BLaER1 (cell line): ENCODE data around the gene KIF18B.

ENCODE experiments used
- H3K27ac ChIP-seq: shearing (Covaris generic); formaldehyde crosslinking; 2 replicates; pipeline ENCODE4 v1.8.1; 2022
- H3K27me3 ChIP-seq: shearing (Covaris generic); formaldehyde crosslinking; 2 replicates; pipeline ENCODE4 v1.8.1; 2022
- H3K36me3 ChIP-seq: shearing (Covaris generic); formaldehyde crosslinking; 2 replicates; pipeline ENCODE4 v1.8.1; 2022
- H3K4me1 ChIP-seq: shearing (Covaris generic); formaldehyde crosslinking; 2 replicates; pipeline ENCODE4 v1.8.1; 2022
- H3K4me2 ChIP-seq: shearing (Covaris generic); formaldehyde crosslinking; 2 replicates; pipeline ENCODE4 v1.8.1; 2022
- H3K4me3 ChIP-seq: shearing (Covaris generic); formaldehyde crosslinking; 2 replicates; pipeline ENCODE4 v1.8.1; 2022
- H3K9ac ChIP-seq: shearing (Covaris generic); formaldehyde crosslinking; 2 replicates; pipeline ENCODE4 v1.8.1; 2022
- H3K9me3 ChIP-seq: shearing (Covaris generic); formaldehyde crosslinking; 2 replicates; pipeline ENCODE4 v1.8.1; 2022
- H4K20me1 ChIP-seq: shearing (Covaris generic); formaldehyde crosslinking; 2 replicates; pipeline ENCODE4 v1.8.1; 2022
- Cebpa-rat ChIP-seq: shearing (Covaris generic); IDR thresholded peaks from 2 replicates; pipeline ENCODE4 v1.8.1; 2022

KIF18B gene

DNA sequence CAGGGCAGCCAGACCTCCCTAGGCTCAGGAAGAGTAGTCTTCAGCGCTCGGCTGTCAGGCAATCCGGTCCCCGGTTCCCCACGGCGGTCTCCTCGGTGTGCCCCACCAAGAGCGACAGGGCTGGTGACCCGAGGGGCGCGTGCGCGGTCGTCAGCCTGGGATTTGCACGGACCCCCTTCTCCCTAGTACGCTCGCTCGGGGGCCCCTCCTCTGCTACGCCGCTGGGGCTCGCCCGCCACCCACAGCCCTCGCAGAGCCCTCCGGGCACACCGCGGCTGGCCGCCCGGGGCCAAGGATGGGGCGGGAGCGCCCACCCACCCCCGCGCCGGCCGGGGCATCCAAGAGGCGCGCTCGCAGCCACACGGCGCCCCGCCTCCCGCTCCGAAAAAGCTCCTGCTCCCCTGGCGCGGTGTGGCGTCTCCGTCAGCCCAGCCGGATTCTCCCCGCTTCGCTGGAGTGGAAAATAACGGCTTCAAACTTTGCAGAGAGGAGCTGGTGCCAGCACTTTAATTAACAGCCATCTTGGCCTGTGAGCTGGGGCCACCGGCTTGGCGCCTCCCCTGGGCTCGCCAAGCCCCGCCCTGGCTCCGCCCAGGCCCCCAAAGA lies 22.7 kb upstream of the KIF18B start:
- TF ChIP-seq Cebpa-rat = no peak
- Histone ChIP-seq H3K4me3 (peak overlapping the region; percentile 72), H3K9ac (peak overlapping the region; percentile 77), H4K20me1 (peaks cover 23% of the 10 kb centered on the region), H3K9me3 (no peaks in the 10 kb centered on the region), H3K27me3 (peaks cover 47% of the 10 kb centered on the region), H3K27ac (peak overlapping the region; percentile 84), H3K36me3 (no peaks in the 10 kb centered on the region), H3K4me1 (peaks cover 72% of the 10 kb centered on the region), H3K4me2 (peak overlapping the region; percentile 94)

DNA sequence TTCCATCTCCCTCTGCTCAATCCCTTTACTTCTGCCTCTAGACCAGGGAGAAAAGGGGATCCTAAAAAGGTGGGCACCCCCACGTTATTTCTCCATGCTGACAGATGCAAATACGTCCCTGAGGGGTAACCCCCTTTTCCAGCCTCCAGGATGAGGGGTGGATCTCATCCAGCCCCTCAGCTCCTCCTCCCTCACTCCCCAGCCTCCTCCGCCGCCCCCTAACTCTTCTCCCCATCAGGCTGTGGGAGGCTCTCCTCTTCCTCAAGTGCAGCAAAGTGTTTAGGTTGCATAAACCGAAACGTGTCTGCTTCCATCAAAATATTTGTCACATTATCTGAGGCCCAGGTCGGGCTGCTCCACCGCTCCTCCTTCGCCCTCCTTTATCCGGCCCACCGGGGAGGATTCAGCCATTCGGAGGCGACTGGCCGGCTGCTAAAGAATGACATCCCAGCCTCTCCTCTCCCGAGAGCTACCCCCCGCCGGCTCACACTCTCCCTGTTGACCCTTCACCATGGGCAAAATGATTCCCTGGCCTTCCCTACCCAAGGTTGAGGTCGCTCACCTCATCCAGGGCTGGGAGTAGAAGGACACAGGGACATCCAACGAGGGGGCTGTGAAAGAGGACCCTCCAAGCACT lies 21.7 kb upstream of the KIF18B start:
- H3K4me1 ChIP-seq = peaks cover 74% of the 10 kb centered on the region
- peak overlapping the region; percentile 74 for H3K9ac ChIP-seq

DNA sequence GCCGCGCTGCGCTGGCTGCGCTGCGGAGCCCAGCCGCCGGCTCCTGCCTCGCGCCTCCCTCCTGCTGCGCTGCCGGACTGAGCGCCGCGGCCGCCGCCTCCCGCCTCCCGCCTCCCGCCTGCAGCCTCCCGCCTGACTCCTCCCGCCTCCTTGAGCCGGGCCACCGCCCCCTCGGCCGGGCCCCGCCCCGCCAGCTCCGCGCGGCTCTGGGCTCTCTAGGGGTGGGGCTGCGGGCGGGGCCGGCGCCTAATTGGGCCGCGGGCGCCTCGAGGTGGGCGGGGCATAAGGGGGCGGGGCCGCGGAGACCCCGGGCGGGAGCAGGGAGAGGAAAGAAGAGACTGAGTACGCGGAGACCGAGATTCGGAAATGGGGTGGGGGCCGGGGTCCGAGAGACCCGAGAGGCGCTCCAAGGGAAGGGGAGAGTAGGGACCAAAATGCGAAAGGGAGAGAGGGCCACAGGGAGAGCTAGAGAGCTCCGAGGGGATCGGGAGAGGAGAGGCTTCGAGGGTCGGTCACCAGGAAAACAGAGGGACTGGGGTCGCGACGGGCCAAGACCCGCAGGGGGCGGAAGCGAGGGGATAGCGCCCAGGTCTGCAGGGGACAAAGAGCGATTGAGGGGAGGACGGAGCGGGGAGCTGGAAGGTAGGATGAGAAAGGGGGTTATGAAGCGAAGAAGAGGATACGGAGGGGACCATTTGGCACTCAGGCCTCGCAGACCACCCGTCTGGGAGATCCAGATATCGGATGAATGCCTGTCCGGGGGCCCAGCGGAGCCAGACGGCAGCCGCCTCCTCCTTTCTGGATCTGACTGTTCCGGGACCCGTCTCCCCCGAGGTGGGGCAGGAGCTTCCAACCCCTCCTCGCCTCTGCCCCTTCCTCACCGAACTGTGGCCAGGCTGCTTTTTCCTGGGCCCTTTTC lies 20.9 kb upstream of the KIF18B start, which contains the start of gene C1QL1:
Gene C1QL1, minus strand, starts transcription at position 79 of the 919 bp plus-strand sequence. CDS start 255 bp downstream, outside the sequence.
- no peak for TF ChIP-seq Cebpa-rat
- H3K36me3 ChIP-seq = no peaks in the 10 kb centered on the region
- H3K4me2 ChIP-seq = peak within 1 kb of the TSS; percentile 94
- H3K27ac ChIP-seq = peak within 1 kb of the TSS; percentile 12; the same call in 1 of the 2 replicates
- H3K9me3 ChIP-seq = no peaks in the 10 kb centered on the region
- H3K27me3 ChIP-seq = peaks cover 63% of the 10 kb centered on the region
- peaks cover 23% of the 10 kb centered on the region for H4K20me1 ChIP-seq
- peak within 1 kb of the TSS; percentile 72 for H3K4me3 ChIP-seq
- H3K4me1 ChIP-seq = peaks cover 73% of the 10 kb centered on the region
- H3K9ac ChIP-seq = peak within 1 kb of the TSS; percentile 74

More for the DNA sequence above, 21.7 kb upstream of the KIF18B start:
- H3K27ac ChIP-seq = peak overlapping the region; percentile 12; the same call in 1 of the 2 replicates
- peak overlapping the region; percentile 72 for H3K4me3 ChIP-seq
- peaks cover 56% of the 10 kb centered on the region for H3K27me3 ChIP-seq
- peaks cover 23% of the 10 kb centered on the region for H4K20me1 ChIP-seq
- H3K36me3 ChIP-seq = no peaks in the 10 kb centered on the region
- H3K4me2 ChIP-seq = peak overlapping the region; percentile 94
- no peaks in the 10 kb centered on the region for H3K9me3 ChIP-seq
- TF ChIP-seq Cebpa-rat = no peak

- H3K36me3 ChIP-seq = no peaks in the 10 kb centered on the region
- peaks cover 67% of the 10 kb centered on the region for H3K4me1 ChIP-seq
- H3K27me3 ChIP-seq = peaks cover 67% of the 10 kb centered on the region
- no peak overlapping the region for H3K27ac ChIP-seq
- peak overlapping the region; percentile 72 for H3K4me3 ChIP-seq
- peaks cover 23% of the 10 kb centered on the region for H4K20me1 ChIP-seq
- TF ChIP-seq Cebpa-rat = no peak
- peak overlapping the region; percentile 28; the same call in 1 of the 2 replicates for H3K9ac ChIP-seq
- no peaks in the 10 kb centered on the region for H3K9me3 ChIP-seq
- H3K4me2 ChIP-seq = peak overlapping the region; percentile 94
Observed at GRCh38 chr17:44967907-44968224, 20.3 kb upstream of the KIF18B start.

DNA sequence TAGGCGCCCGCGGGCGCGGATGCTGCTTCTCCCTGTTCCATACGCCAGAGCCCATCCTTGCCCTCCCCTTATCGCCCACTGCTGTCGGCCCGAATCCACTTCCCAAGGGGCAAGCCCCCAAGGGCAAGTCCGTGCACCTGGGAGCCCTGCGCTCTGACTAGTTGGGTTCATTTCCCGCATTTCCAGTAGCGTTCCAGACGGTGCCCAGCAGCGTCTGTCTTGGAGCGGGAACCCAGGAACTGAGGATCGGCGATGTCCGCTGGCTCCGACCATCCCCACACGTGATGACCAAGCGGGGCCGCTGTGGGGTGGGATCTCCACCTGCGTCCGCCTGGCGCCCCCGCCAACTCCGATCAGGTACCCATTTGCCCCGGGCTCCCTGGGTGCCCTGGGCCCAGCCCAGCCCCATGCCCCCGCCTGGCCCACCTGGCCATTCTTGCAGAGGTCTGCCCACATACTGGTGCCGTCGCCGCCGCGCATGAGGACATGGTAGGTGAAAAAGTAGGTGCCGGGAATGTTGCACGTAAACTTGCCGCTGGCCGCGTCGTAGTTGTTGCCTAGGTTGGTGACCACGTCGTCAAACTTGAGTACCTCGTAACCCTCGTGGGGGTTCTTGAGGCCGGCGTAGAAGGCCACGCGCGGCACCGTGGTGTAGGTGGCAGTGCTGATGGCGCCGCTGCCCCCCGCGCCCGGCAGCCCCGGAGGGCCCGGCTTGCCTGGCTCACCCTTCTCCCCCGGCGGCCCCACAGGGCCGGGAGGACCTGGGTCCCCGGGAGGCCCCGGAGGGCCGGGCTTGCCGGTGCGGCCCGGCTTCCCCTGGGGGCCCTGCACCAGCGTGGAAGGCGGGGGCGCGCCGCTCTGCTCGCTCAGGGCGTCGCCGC lies 19.7 kb upstream of the KIF18B start:
- peak overlapping the region; percentile 94 for H3K4me2 ChIP-seq
- H3K4me3 ChIP-seq = peak overlapping the region; percentile 72
- peaks cover 61% of the 10 kb centered on the region for H3K4me1 ChIP-seq
- H4K20me1 ChIP-seq = peaks cover 23% of the 10 kb centered on the region
- no peak for TF ChIP-seq Cebpa-rat
- no peaks in the 10 kb centered on the region for H3K9me3 ChIP-seq
- no peak overlapping the region for H3K27ac ChIP-seq
- H3K9ac ChIP-seq = peak overlapping the region; percentile 28; the same call in 1 of the 2 replicates
- H3K27me3 ChIP-seq = peaks cover 70% of the 10 kb centered on the region
- H3K36me3 ChIP-seq = no peaks in the 10 kb centered on the region

DNA sequence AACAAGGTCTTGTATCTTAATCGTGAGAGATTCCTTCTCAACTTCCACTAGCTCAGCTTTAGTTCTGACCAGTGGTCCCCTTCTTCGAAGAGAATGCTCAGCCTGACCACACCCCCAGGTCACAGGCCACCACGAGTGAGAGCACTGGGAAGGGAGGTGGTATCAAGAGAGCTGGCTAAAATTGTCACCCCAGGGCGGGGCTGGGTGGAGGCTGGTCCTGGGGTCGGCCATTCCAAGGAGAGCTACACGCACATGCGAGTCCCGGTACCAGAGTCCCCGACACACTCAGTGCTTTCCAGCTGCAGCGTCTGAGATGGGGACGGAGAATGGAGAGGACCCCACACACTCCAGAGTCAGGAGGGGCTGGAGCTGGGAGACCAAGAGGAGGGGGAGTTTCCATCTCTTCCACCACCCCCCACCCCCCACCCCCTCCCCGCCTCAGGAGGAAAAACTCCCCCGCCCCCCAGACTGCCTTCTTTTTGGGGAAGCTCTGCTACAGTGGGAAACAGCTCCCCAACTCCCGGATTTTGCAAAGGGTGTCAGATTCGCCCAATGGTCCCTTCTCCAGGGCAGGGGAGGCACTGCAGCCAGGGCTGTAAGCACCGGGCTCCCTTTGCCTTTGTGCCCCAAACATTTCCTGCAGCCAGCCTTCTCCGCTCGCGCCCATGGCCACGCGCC lies 18.9 kb upstream of the KIF18B start:
- Histone ChIP-seq H3K9me3 (no peaks in the 10 kb centered on the region), H4K20me1 (peaks cover 23% of the 10 kb centered on the region), H3K4me3 (peak overlapping the region; percentile 72; the same call in 1 of the 2 replicates), H3K27ac (no peak overlapping the region), H3K9ac (no peak overlapping the region), H3K4me2 (peak overlapping the region; percentile 94), H3K4me1 (peaks cover 53% of the 10 kb centered on the region), H3K27me3 (peaks cover 75% of the 10 kb centered on the region), H3K36me3 (no peaks in the 10 kb centered on the region)
- TF ChIP-seq Cebpa-rat = no peak

- peaks cover 23% of the 10 kb centered on the region for H4K20me1 ChIP-seq
- no peak for TF ChIP-seq Cebpa-rat
- H3K36me3 ChIP-seq = no peaks in the 10 kb centered on the region
- peaks cover 83% of the 10 kb centered on the region for H3K27me3 ChIP-seq
- no peak overlapping the region for H3K9ac ChIP-seq
- H3K4me2 ChIP-seq = peak overlapping the region; percentile 31; the same call in 1 of the 2 replicates
- H3K4me3 ChIP-seq = no peak overlapping the region
- no peak overlapping the region for H3K27ac ChIP-seq
- no peaks in the 10 kb centered on the region for H3K9me3 ChIP-seq
- H3K4me1 ChIP-seq = peaks cover 48% of the 10 kb centered on the region
Observed at GRCh38 chr17:44965481-44966234, 18.1 kb upstream of the KIF18B start.

GRCh38 chr17:44961921-44962350 lies 14.4 kb upstream of the KIF18B start:
- TF ChIP-seq Cebpa-rat = no peak
- H4K20me1 ChIP-seq = peaks cover 14% of the 10 kb centered on the region
- H3K9ac ChIP-seq = no peak overlapping the region
- no peaks in the 10 kb centered on the region for H3K36me3 ChIP-seq
- H3K4me2 ChIP-seq = no peak overlapping the region
- peaks cover 85% of the 10 kb centered on the region for H3K27me3 ChIP-seq
- H3K4me1 ChIP-seq = peaks cover 29% of the 10 kb centered on the region
- no peak overlapping the region for H3K27ac ChIP-seq
- no peaks in the 10 kb centered on the region for H3K9me3 ChIP-seq
- no peak overlapping the region for H3K4me3 ChIP-seq
